Heart right ventricle (tissue), 16 donors: ENCODE measurements around the gene GLRA3. TPM values are rescaled to one million over a fixed set of nuclear protein-coding genes. Genes with fewer than 3 reads are reported as not detected.

Experiments
- ATAC-seq, 8 donors: fragments of 200-7000 bp; cut with Tn5 transposase; one replicate each; pipeline ENCODE4 v1.9.1; 2020; ENCODE audit warnings: mild to moderate bottlenecking in 8 of 8, moderate library complexity in 8 of 8, moderate number of reproducible peaks in 1 of 8
- DNase-seq, 2 donors: peaks; one replicate each; pipeline ENCODE4 v3.0.0-alpha.2; 2020
- H3K27ac ChIP-seq, 10 donors: fragments of 200-600 bp; sonication (generic) in 2 of 10; one replicate each; pipeline versions ENCODE4 v1.5.0 to v1.8.0; 2020 to 2022; ENCODE audit warnings: mild to moderate bottlenecking in 3 of 10
- H3K27me3 ChIP-seq, 7 donors: fragments of 200-600 bp; one replicate each; pipeline ENCODE4 v1.8.0; 2021 to 2022; ENCODE audit warnings: mild to moderate bottlenecking in 2 of 7
- H3K36me3 ChIP-seq, 9 donors: fragments of 200-600 bp; sonication (generic) in 1 of 9; one replicate each; pipeline versions ENCODE4 v1.5.0 to v1.8.0; 2020 to 2022; ENCODE audit warnings: mild to moderate bottlenecking in 2 of 9
- H3K4me1 ChIP-seq, 9 donors: fragments of 200-600 bp; sonication (generic) in 1 of 9; one replicate each; pipeline versions ENCODE4 v1.5.0 to v1.8.0; 2020 to 2022; ENCODE audit warnings: mild to moderate bottlenecking in 4 of 9
- H3K4me3 ChIP-seq, 10 donors: fragments of 200-600 bp; sonication (generic) in 2 of 10; one replicate each; pipeline versions ENCODE4 v1.5.0 to v1.8.0; 2020 to 2022; ENCODE audit warnings: mild to moderate bottlenecking in 7 of 10, moderate library complexity in 2 of 10
- H3K9me3 ChIP-seq, 11 donors: fragments of 200-600 bp in 10 of 11; sonication (generic) in 2 of 11; one replicate each; pipeline versions ENCODE4 v1.5.0 to v1.8.0; 2013 to 2022; ENCODE audit warnings: mild to moderate bottlenecking in 2 of 11, control low read depth in 1 of 11, moderate library complexity in 1 of 11
- WGBS, 2 donors: extraction: QIAGEN DNeasy Blood & Tissue Kit; methylation state at CpG; one replicate each; pipeline ENCODE4 v1.1.7; 2013; ENCODE audit warnings: inconsistent platforms in 1 of 2; 5-methylcytosine and 5-hydroxymethylcytosine counted together
- intact Hi-C, 10 donors: fragments of 100-400 bp; cut with DNase I; formaldehyde crosslinking; loops; one replicate each; pipeline versions ENCODE4 v1.11.1 to v1.14.2; 2022
- polyA plus RNA-seq, 2 donors: library from polyadenylated mRNA; stranded (reverse); fragments of 200-250 nt; gene quantifications; one replicate each; pipeline ENCODE4 v1.2.3, GENCODE V29; 2013
- total RNA-seq, 10 donors: library from RNA; stranded (reverse); fragmentation: NEBNext Ultra II Directional in 3 of 10; extraction: Animal tissue kit (Norgen Biotek cat#: 25700) in 3 of 10; gene quantifications; one replicate each; pipeline versions ENCODE4 v1.2.1 to v1.2.4, GENCODE V29; 2021 to 2023
- TF ChIP-seq, protein P1 (sequence below), 9 donors: fragments of 200-600 bp; sonication (generic) in 2 of 9; IDR thresholded peaks; one replicate each; pipeline versions ENCODE4 v1.5.0 to v1.8.0; 2021 to 2022; ENCODE audit warnings: antibody characterized with exemption in 9 of 9, mild to moderate bottlenecking in 5 of 9, moderate library complexity in 1 of 9
- donor health status: Arrhythmogenic right ventricular cardiomyopathy.
- donor health status: ischemic (EF 13 %, LVEDD 7.1; RV severe dilation, severe dysfunction).
- donor health status: healthy with polysubstance abuse.
- donor health status: DM: no; HTN: yes; CAD: no.
- donor health status: DM: no; HTN: no; CAD: no.
- donor health status: ischemic (EF 25% LVEDD 6.9; RV normal size, moderate dysfunction).
- donor health status: ischemic (EF 25% LVEDD 5.7; RV mildly dilated, moderate dysfunction).
- donor health status: healthy.
- donor health status: DM: yes; HTN: yes; CAD: no.
- donor health status: Ischemic cardiomyopathy.
- donor health status: ischemic (EF 35%, LVEDD 5.7; RV mildly dilated, moderate dysfunction).
- donor health status: nonischemic (EF 11% LVEDD 7.7; RV severe dilation, severe dysfunction).
- donor health status: DM: yes; HTN: yes; CAD: no.
- donor health status: PGD.
- donor health status: ischemic (EF 29% LVEDD 5.4; RV normal size, mild dysfunction).
- donor health status: nonischemic (EF 23%, LVEDD 6.1; RV moderate dilation, normal function).

Gene GLRA3
- total and polyA plus RNA-seq, 12 donors: not detected

GRCh38 chr4:174856926-174857800, 28.1 kb upstream of the GLRA3 start:
- no peaks in the 10 kb centered on the region for H3K4me1 ChIP-seq
- 44 to 49% methylated on average over 3 of the region's 3 CpGs for WGBS, 2 donors
- DNase-seq (no peak), ATAC-seq (no peak)
- H3K27ac ChIP-seq: no peak overlapping the region
- no peak overlapping the region for H3K4me3 ChIP-seq
- intact Hi-C loops: no loop called here
- H3K27me3 ChIP-seq: no peaks in the 10 kb centered on the region
- no peaks in the 10 kb centered on the region for H3K36me3 ChIP-seq
- peaks cover 0 to 10% (median 0%) of the 10 kb centered on the region in 11 donors for H3K9me3 ChIP-seq
- TF ChIP-seq, protein P1, sequence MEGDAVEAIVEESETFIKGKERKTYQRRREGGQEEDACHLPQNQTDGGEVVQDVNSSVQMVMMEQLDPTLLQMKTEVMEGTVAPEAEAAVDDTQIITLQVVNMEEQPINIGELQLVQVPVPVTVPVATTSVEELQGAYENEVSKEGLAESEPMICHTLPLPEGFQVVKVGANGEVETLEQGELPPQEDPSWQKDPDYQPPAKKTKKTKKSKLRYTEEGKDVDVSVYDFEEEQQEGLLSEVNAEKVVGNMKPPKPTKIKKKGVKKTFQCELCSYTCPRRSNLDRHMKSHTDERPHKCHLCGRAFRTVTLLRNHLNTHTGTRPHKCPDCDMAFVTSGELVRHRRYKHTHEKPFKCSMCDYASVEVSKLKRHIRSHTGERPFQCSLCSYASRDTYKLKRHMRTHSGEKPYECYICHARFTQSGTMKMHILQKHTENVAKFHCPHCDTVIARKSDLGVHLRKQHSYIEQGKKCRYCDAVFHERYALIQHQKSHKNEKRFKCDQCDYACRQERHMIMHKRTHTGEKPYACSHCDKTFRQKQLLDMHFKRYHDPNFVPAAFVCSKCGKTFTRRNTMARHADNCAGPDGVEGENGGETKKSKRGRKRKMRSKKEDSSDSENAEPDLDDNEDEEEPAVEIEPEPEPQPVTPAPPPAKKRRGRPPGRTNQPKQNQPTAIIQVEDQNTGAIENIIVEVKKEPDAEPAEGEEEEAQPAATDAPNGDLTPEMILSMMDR (IDR thresholded peaks at IDR 0.05): no peak

GRCh38 chr4:174855050-174855449, 26.0 kb upstream of the GLRA3 start:
- Histone ChIP-seq H3K4me3 (no peak overlapping the region), H3K4me1 (no peaks in the 10 kb centered on the region), H3K36me3 (no peaks in the 10 kb centered on the region), H3K27me3 (no peaks in the 10 kb centered on the region), H3K27ac (no peak overlapping the region), H3K9me3 (peaks cover 0 to 10% (median 0%) of the 10 kb centered on the region in 11 donors)
- DNase-seq (no peak), ATAC-seq (no peak)
- TF ChIP-seq, protein P1 (IDR thresholded peaks at IDR 0.05): no peak
- WGBS, 2 donors: 46% methylated on average over 4 of the region's 4 CpGs
- intact Hi-C loops: no loop called here

DNA sequence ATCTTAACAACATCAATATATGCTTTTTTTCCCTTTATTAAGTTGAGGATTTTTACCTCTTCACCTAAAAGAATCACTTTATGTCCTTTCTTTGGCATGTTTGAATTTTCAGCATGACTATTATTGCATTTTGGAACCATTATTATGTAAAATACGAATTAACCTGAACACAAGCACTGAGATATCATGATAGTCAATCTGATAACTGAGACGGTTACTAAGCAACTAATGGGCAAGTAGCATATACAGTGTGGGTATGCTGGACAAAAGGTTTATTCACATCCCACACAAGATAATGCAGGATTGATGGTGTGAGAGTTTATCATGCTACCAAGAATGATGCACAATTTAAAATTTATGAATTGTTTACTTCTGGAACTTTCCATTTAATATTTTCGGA, 24.6 kb upstream of the GLRA3 start:
- intact Hi-C loops: no loop called here
- H3K36me3 ChIP-seq: no peaks in the 10 kb centered on the region
- H3K4me1 ChIP-seq: no peaks in the 10 kb centered on the region
- DNase-seq (no peak), ATAC-seq (no peak)
- 63 to 68% methylated on average over 3 of the region's 3 CpGs for WGBS, 2 donors
- TF ChIP-seq, protein P1 (IDR thresholded peaks at IDR 0.05): no peak
- no peak overlapping the region for H3K4me3 ChIP-seq
- H3K9me3 ChIP-seq: peaks cover 0 to 6% (median 0%) of the 10 kb centered on the region in 11 donors
- H3K27ac ChIP-seq: no peak overlapping the region
- no peaks in the 10 kb centered on the region for H3K27me3 ChIP-seq

DNA sequence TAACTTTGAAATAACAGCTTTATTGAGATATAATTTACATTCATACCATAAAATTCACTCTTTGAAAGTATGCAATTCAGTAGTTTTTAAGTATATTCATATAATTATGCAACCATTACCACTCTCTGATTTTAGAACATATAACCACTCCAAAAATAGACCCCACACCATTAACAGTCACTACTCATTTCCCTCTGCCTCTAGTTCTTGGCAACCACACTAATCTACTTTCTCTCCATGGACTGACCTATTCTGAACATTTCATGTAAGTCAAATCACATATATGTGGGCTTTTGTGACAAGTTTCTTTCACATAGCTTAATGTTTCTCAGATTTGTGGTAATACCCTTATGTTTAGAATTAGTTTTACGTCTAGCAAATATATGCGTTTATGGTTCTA, 19.5 kb upstream of the GLRA3 start:
- DNase-seq: no peak
- 66 to 86% methylated on average over 2 of the region's 2 CpGs for WGBS, 2 donors
- no peak overlapping the region for H3K27ac ChIP-seq
- no peaks in the 10 kb centered on the region for H3K27me3 ChIP-seq
- intact Hi-C loops: no loop called here
- H3K36me3 ChIP-seq: no peaks in the 10 kb centered on the region
- no peaks in the 10 kb centered on the region for H3K4me1 ChIP-seq
- no peak overlapping the region for H3K4me3 ChIP-seq
- peaks cover 0 to 11% (median 0%) of the 10 kb centered on the region in 11 donors for H3K9me3 ChIP-seq
- no peak for ATAC-seq
- TF ChIP-seq, protein P1 (IDR thresholded peaks at IDR 0.05): no peak
